CD14-positive monocyte (primary cell): Measurements from ENCODE around the gene RCOR2. TPM values are rescaled to one million over a fixed set of nuclear protein-coding genes. Genes with fewer than 3 reads are reported as not detected.

Experiments
- DNase-seq, 3 donors: peaks; one replicate each; pipeline ENCODE4 v3.0.0-alpha.2; 2011 to 2022
- H2AFZ ChIP-seq: 2 replicates; pipeline ENCODE4 v1.6.0; 2012; ENCODE audit warnings: mild to moderate bottlenecking, low read depth, low read length, inconsistent platforms; ENCODE audit not compliant: insufficient read depth, poor library complexity, severe bottlenecking
- H3K27ac ChIP-seq, 2 donors: 1 replicate in 1 of 2; 2 replicates in 1 of 2; pipeline ENCODE4 v1.5.1; 2012 to 2013; ENCODE audit warnings: low read length in 2 of 2, control low read depth in 1 of 2, inconsistent platforms in 1 of 2, low read depth in 1 of 2, mild to moderate bottlenecking in 1 of 2
- H3K27me3 ChIP-seq, 2 donors: one replicate each; pipeline versions ENCODE4 v1.6.0 to v1.6.1; 2011 to 2013; ENCODE audit warnings: low read length in 2 of 2; ENCODE audit not compliant: control insufficient read depth in 2 of 2, insufficient read depth in 2 of 2
- H3K36me3 ChIP-seq, 2 donors: replicated peaks in 1 of 2; 1 replicate in 1 of 2; 2 replicates in 1 of 2; pipeline versions ENCODE4 v1.5.1 to v1.6.1; 2012 to 2013; ENCODE audit warnings: low read length in 2 of 2, control low read depth in 1 of 2, inconsistent platforms in 1 of 2, mild to moderate bottlenecking in 1 of 2; ENCODE audit not compliant: insufficient read depth in 2 of 2, control insufficient read depth in 1 of 2
- H3K4me1 ChIP-seq, 2 donors: 1 replicate in 1 of 2; 2 replicates in 1 of 2; pipeline versions ENCODE4 v1.5.1 to v1.6.1; 2012 to 2013; ENCODE audit warnings: low read length in 2 of 2, control low read depth in 1 of 2, inconsistent platforms in 1 of 2, mild to moderate bottlenecking in 1 of 2, moderate library complexity in 1 of 2; ENCODE audit not compliant: insufficient read depth in 2 of 2, control insufficient read depth in 1 of 2
- H3K4me2 ChIP-seq: replicated peaks from 2 replicates; pipeline ENCODE3; 2012; ENCODE audit warnings: low read length, moderate library complexity, mild to moderate bottlenecking; ENCODE audit not compliant: poor library complexity, severe bottlenecking; ENCODE audit errors: extremely low read depth
- H3K4me3 ChIP-seq, 3 experiments: fragments of 200-600 bp in 1 of 3; sonication (generic) in 1 of 3; replicated peaks in 1 of 3; 1 replicate in 2 of 3; 2 replicates in 1 of 3; pipeline ENCODE4 v1.5.1; 2011 to 2013; ENCODE audit warnings: low read length in 3 of 3, mild to moderate bottlenecking in 3 of 3, control low read depth in 2 of 3, low read depth in 2 of 3, inconsistent platforms in 1 of 3, moderate library complexity in 1 of 3
- H3K79me2 ChIP-seq: 2 replicates; pipeline ENCODE4 v1.6.0; 2012; ENCODE audit warnings: mild to moderate bottlenecking, control low read depth, inconsistent platforms, low read length, moderate library complexity; ENCODE audit not compliant: insufficient read depth
- H3K9ac ChIP-seq: 2 replicates; pipeline ENCODE4 v1.6.0; 2017; ENCODE audit warnings: low read length, mild to moderate bottlenecking; ENCODE audit not compliant: insufficient read depth, poor library complexity, severe bottlenecking
- H3K9me3 ChIP-seq, 2 donors: replicated peaks in 1 of 2; 1 replicate in 1 of 2; 2 replicates in 1 of 2; pipeline versions ENCODE4 v1.5.1 to v1.6.1; 2012 to 2013; ENCODE audit warnings: low read length in 2 of 2, control low read depth in 1 of 2; ENCODE audit not compliant: control insufficient read depth in 1 of 2, insufficient read depth in 1 of 2
- H4K20me1 ChIP-seq: 2 replicates; pipeline ENCODE4 v1.6.0; 2012; ENCODE audit warnings: mild to moderate bottlenecking, low read length, control low read depth, moderate library complexity; ENCODE audit not compliant: insufficient read depth
- H3K27ac Mint-ChIP-seq, 7 donors: one replicate each; pipeline ENCODE4 v1.8.0; 2020; ENCODE audit warnings: mild to moderate bottlenecking in 7 of 7, mixed read lengths in 7 of 7, moderate library complexity in 6 of 7, inconsistent platforms in 2 of 7
- H3K27me3 Mint-ChIP-seq, 3 donors: one replicate each; pipeline ENCODE4 v1.8.0; 2021 to 2022; ENCODE audit warnings: low read depth in 3 of 3, mild to moderate bottlenecking in 3 of 3, mixed read lengths in 3 of 3, moderate library complexity in 3 of 3, inconsistent platforms in 1 of 3
- H3K36me3 Mint-ChIP-seq, 2 donors: one replicate each; pipeline ENCODE4 v1.8.0; 2020; ENCODE audit warnings: mixed read lengths in 2 of 2, inconsistent platforms in 1 of 2, mild to moderate bottlenecking in 1 of 2
- H3K4me1 Mint-ChIP-seq: one replicate; pipeline ENCODE4 v1.8.0; 2020; ENCODE audit warnings: mild to moderate bottlenecking, mixed read lengths
- H3K4me3 Mint-ChIP-seq, 2 donors: one replicate each; pipeline ENCODE4 v1.8.0; 2020; ENCODE audit warnings: mild to moderate bottlenecking in 2 of 2, mixed read lengths in 2 of 2, moderate library complexity in 1 of 2
- H3K9me3 Mint-ChIP-seq, 7 donors: one replicate each; pipeline ENCODE4 v1.8.0; 2020 to 2022; ENCODE audit warnings: mixed read lengths in 7 of 7, mild to moderate bottlenecking in 6 of 7, moderate library complexity in 6 of 7, inconsistent platforms in 2 of 7
- WGBS: methylation state at CpG from one replicate; pipeline ENCODE4 v1.1.5; 2013; ENCODE audit warnings: missing lambda C conversion rate; ENCODE audit not compliant: insufficient coverage; 5-methylcytosine and 5-hydroxymethylcytosine counted together
- intact Hi-C, 2 donors: fragments of 100-400 bp; cut with micrococcal nuclease; formaldehyde crosslinking; loops; one replicate each; pipeline versions ENCODE4 v1.15.0 to v1.15.1; 2023
- polyA plus RNA-seq, 3 donors: library from polyadenylated mRNA; depleted of rRNA in 1 of 3; unstranded in 2 of 3; stranded (reverse) in 1 of 3; fragments of 300-500 nt in 2 of 3; fragments of >200 nt in 1 of 3; fragmentation: Illumina TruSeq in 2 of 3; gene quantifications; 1 replicate in 2 of 3; 2 replicates in 1 of 3; pipeline ENCODE4 v1.2.3, GENCODE V29; 2012 to 2021
- TF ChIP-seq, protein P1 (sequence below): fragments of 200-600 bp; IDR thresholded peaks from one replicate; pipeline ENCODE4 v1.8.0; 2022; ENCODE audit warnings: antibody characterized with exemption, mild to moderate bottlenecking

RCOR2 gene
- polyA plus RNA-seq, 3 donors, result not detected

DNA sequence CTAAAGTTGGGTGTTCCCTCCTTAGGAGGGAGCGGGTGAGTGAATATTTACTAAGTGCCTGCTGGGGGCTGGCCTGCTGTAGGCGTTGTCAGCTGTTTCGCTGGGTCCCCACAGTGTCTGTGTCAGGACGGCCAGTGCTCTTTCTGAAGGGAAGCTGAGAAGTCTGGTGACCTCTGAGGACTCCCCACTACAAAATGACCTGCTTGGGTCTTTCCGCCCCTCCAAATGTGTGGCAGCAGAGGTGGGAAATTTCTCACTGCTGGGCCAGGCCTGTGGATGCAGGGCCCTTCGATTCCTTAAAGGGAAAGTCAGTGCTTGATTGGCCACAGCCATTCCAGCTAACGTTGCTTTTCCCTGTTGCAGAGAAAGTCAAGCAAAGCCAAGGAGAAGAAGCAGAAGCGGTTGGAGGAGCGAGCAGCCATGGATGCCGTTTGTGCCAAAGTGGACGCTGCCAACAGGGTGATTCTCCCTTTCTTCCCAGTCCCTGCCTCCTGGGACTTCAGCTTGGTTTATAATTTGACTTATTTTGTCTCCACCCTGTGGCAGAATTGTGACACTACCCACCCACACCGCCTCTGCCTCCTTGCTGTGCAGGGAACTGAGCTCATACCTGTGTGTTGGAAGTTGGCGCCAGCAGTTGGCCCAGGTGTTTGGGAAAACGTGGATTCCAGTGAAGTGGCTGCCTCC is 28.7 kb upstream of the RCOR2 start:
- intact Hi-C loops, result loop anchor here in 1 of 2 donors (2.0 to 5.0 kb wide), 2 partner anchors 109 to 178 kb away; partner anchors contain the start of gene ZFTA
- Histone ChIP-seq H3K4me1 (peaks cover 11 to 14% of the 10 kb centered on the region in 2 donors), H3K4me2 (no peak overlapping the region), H3K9me3 (no peaks in the 10 kb centered on the region), H3K79me2 (peaks cover 34% of the 10 kb centered on the region), H2AFZ (no peak overlapping the region), H3K4me3 (no peak overlapping the region), H3K27ac (no peak overlapping the region), H3K36me3 (peaks cover 0 to 3% of the 10 kb centered on the region in 2 donors), H3K27me3 (no peaks in the 10 kb centered on the region), H4K20me1 (peaks cover 4% of the 10 kb centered on the region), H3K9ac (no peak overlapping the region)
- H3K4me1 Mint-ChIP-seq, result peaks cover 17% of the 10 kb centered on the region
- 65% methylated on average over 11 of the region's 14 CpGs for WGBS
- no peak overlapping the region for H3K4me3 Mint-ChIP-seq
- H3K36me3 Mint-ChIP-seq, result peaks cover 10 to 15% of the 10 kb centered on the region in 2 donors
- peaks cover 0 to 3% (median 0%) of the 10 kb centered on the region in 3 donors for H3K27me3 Mint-ChIP-seq
- DNase-seq, result peak; percentile 32 to 47 (median 42)
- no peak overlapping the region for H3K27ac Mint-ChIP-seq
- H3K9me3 Mint-ChIP-seq, result no peaks in the 10 kb centered on the region
- TF ChIP-seq, protein P1, sequence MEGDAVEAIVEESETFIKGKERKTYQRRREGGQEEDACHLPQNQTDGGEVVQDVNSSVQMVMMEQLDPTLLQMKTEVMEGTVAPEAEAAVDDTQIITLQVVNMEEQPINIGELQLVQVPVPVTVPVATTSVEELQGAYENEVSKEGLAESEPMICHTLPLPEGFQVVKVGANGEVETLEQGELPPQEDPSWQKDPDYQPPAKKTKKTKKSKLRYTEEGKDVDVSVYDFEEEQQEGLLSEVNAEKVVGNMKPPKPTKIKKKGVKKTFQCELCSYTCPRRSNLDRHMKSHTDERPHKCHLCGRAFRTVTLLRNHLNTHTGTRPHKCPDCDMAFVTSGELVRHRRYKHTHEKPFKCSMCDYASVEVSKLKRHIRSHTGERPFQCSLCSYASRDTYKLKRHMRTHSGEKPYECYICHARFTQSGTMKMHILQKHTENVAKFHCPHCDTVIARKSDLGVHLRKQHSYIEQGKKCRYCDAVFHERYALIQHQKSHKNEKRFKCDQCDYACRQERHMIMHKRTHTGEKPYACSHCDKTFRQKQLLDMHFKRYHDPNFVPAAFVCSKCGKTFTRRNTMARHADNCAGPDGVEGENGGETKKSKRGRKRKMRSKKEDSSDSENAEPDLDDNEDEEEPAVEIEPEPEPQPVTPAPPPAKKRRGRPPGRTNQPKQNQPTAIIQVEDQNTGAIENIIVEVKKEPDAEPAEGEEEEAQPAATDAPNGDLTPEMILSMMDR, result peak; percentile 75

DNA sequence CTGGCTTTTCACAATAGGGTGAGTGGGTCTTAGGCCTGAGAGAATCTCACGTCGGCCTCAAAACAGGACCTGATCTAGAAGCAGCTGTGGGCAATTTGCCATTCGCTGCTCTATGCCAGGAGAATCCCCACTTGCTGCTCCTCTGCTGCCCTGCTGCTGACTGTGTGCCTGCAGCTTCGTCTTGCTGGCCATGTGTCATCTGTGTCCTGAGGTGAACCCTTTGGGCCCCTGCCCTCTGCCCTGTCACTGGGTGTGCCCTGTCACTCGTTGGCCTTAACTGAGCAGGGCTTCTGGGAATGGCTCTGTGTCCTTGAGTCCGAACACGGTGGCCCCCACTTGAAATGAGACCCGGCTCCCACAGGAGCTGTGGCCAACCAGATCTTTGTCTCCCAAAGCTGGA is 28.0 kb upstream of the RCOR2 start:
- Histone ChIP-seq H3K4me1 (peaks cover 17 to 20% of the 10 kb centered on the region in 2 donors), H3K79me2 (peaks cover 34% of the 10 kb centered on the region), H3K27me3 (no peaks in the 10 kb centered on the region), H3K9ac (no peak overlapping the region), H3K36me3 (peaks cover 0 to 3% of the 10 kb centered on the region in 2 donors), H2AFZ (no peak overlapping the region), H3K9me3 (no peaks in the 10 kb centered on the region), H4K20me1 (peaks cover 4% of the 10 kb centered on the region), H3K27ac (no peak overlapping the region), H3K4me2 (no peak overlapping the region), H3K4me3 (no peak overlapping the region)
- H3K27me3 Mint-ChIP-seq, result peaks cover 0 to 3% (median 1%) of the 10 kb centered on the region in 3 donors
- intact Hi-C loops, result loop anchor here (2.0 to 5.0 kb wide), 3 partner anchors 108 to 178 kb away; partner anchors contain the start of genes MARK2 (in 1 of the 2) and ZFTA (in 1 of the 2)
- H3K4me3 Mint-ChIP-seq, result no peak overlapping the region
- peak overlapping the region in 2 of 7 donors; percentile 62 to 83 for H3K27ac Mint-ChIP-seq
- DNase-seq, result peak in 1 of 3 donors; percentile 2
- peaks cover 7 to 12% of the 10 kb centered on the region in 2 donors for H3K36me3 Mint-ChIP-seq
- no peaks in the 10 kb centered on the region for H3K9me3 Mint-ChIP-seq
- WGBS, result 87% methylated on average over 8 of the region's 8 CpGs
- TF ChIP-seq, protein P1, result no peak
- peaks cover 22% of the 10 kb centered on the region for H3K4me1 Mint-ChIP-seq
